Neutrophil (primary cell): Measurements from ENCODE around the gene C1RL.

ENCODE experiments used
- H3K27ac ChIP-seq: fragments of 200-600 bp; sonication (generic); 2 replicates; pipeline ENCODE4 v1.5.1; 2016; ENCODE audit warnings: mild to moderate bottlenecking, moderate library complexity
- H3K27me3 ChIP-seq: fragments of 200-600 bp; sonication (generic); 2 replicates; pipeline ENCODE4 v1.6.0; 2016; ENCODE audit warnings: mild to moderate bottlenecking
- H3K36me3 ChIP-seq: fragments of 200-600 bp; sonication (generic); 2 replicates; pipeline ENCODE4 v1.5.1; 2017
- H3K4me1 ChIP-seq, 2 experiments: fragments of 200-600 bp in 1 of 2; sonication (generic) in 1 of 2; 1 replicate in 1 of 2; 2 replicates in 1 of 2; pipeline versions ENCODE4 v1.5.1 to v1.6.1; 2013 to 2016; ENCODE audit warnings: low read depth in 1 of 2, low read length in 1 of 2, mild to moderate bottlenecking in 1 of 2, moderate library complexity in 1 of 2; ENCODE audit not compliant: control insufficient read depth in 1 of 2, insufficient read depth in 1 of 2
- H3K4me3 ChIP-seq, 2 experiments: fragments of 200-600 bp in 1 of 2; sonication (generic) in 1 of 2; 1 replicate in 1 of 2; 2 replicates in 1 of 2; pipeline ENCODE4 v1.5.1; 2013 to 2016; ENCODE audit warnings: low read depth in 1 of 2, low read length in 1 of 2, mild to moderate bottlenecking in 1 of 2, moderate library complexity in 1 of 2
- H3K9me3 ChIP-seq: fragments of 200-600 bp; sonication (generic); 2 replicates; pipeline ENCODE4 v1.5.1; 2016
- TF ChIP-seq, protein P1 (sequence below): fragments of 200-600 bp; sonication (generic); IDR thresholded peaks from 2 replicates; pipeline ENCODE4 v1.5.1; 2016; ENCODE audit warnings: antibody characterized with exemption

C1RL gene

DNA sequence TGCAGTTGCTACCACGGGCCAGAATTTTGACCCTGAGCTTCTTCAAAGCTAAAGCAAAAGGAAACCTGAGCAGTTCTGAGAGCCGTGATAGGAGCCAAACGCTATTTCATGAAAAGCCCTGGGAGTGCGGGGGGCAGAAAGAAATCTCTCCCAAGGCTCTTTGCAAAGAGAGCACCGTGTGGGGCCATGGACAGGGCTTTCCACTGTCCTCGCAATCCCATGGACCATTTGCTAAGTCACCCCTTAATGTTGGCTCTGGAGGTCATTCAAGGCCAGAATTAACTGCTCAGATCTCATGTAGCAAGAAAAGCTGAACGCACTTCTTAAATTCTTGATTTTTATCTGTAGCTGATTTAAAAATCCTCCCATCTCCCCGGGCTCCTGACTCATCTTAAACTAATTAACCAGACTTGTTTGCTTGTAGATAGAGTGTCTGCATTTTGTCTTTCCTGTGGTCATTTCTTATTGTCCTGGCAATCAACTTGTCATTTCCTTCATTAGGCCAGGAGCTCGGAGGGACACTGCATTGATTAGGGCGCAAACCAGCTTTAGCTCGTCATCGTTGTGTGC, 46.0 kb upstream of the C1RL start:
- Histone ChIP-seq H3K27ac (no peak overlapping the region), H3K27me3 (no peaks in the 10 kb centered on the region), H3K4me3 (no peak overlapping the region), H3K4me1 (peaks cover 6 to 11% of the 10 kb centered on the region in 2 experiments), H3K9me3 (no peaks in the 10 kb centered on the region), H3K36me3 (peaks cover 62% of the 10 kb centered on the region)
- TF ChIP-seq, protein P1, sequence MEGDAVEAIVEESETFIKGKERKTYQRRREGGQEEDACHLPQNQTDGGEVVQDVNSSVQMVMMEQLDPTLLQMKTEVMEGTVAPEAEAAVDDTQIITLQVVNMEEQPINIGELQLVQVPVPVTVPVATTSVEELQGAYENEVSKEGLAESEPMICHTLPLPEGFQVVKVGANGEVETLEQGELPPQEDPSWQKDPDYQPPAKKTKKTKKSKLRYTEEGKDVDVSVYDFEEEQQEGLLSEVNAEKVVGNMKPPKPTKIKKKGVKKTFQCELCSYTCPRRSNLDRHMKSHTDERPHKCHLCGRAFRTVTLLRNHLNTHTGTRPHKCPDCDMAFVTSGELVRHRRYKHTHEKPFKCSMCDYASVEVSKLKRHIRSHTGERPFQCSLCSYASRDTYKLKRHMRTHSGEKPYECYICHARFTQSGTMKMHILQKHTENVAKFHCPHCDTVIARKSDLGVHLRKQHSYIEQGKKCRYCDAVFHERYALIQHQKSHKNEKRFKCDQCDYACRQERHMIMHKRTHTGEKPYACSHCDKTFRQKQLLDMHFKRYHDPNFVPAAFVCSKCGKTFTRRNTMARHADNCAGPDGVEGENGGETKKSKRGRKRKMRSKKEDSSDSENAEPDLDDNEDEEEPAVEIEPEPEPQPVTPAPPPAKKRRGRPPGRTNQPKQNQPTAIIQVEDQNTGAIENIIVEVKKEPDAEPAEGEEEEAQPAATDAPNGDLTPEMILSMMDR: no peak

DNA sequence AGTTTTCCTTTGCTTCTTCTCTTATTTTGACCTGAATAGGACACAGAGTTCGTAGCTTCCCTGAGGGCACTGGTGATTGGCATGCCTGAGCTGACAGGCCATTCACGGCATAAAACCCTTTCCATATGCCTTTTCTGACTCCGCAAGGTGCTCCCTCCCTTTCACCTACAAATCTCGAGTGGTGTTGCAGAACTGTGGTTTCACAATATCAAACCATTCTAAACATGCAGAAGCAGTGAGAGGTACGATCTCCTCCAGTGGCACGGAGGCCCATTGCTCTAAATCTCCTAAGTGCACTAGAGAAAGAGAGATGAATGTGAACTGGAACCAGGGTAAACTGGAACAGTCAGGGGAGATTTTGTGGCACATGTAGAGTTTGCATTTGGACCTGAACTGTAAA, 45.0 kb upstream of the C1RL start:
- no peaks in the 10 kb centered on the region for H3K27me3 ChIP-seq
- H3K36me3 ChIP-seq: peaks cover 71% of the 10 kb centered on the region
- no peak overlapping the region for H3K4me3 ChIP-seq
- peaks cover 6 to 11% of the 10 kb centered on the region in 2 experiments for H3K4me1 ChIP-seq
- no peak overlapping the region for H3K27ac ChIP-seq
- H3K9me3 ChIP-seq: no peaks in the 10 kb centered on the region
- TF ChIP-seq, protein P1: no peak

DNA sequence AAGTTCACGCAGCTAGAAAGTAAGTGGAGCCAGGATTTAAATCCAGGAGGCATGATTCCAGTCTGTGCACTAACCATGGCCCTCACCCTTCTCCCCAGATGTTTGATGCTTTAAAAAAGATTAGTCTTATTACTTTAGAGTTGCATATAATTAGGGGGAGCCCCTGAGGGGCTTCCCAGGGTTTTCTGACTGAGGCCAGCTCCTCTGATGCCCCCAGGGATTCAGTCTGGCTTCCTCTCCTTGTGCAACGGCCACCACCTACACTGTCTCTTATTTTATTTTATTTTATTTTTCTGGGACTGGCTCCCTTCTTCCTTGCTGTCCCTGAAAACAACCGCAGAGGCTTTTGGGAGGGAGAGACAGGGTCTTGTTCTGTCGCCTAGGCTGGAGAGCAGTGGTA, 43.8 kb upstream of the C1RL start:
- Histone ChIP-seq H3K36me3 (peaks cover 74% of the 10 kb centered on the region), H3K27me3 (no peaks in the 10 kb centered on the region), H3K4me3 (no peak overlapping the region), H3K4me1 (peaks cover 6 to 11% of the 10 kb centered on the region in 2 experiments), H3K9me3 (no peaks in the 10 kb centered on the region), H3K27ac (no peak overlapping the region)
- TF ChIP-seq, protein P1: no peak

DNA sequence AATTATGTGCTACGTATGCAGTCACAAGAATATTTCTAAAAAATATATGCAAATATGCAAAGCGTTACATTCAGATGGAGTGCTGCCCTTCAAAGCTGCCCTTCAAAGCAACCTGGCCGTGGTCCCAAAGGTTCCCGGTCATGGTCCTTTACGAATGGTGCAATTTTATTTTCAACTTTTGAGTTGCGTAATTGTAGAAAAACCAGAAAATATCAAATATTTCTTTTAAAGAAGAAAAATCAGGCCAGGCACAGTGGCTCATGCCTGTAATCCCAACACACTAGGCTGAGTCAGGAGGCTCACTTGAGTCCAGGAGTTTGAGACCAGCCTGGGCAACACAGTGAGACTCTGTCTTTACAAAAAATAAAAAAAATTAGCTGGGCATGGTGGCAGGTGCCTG, 42.5 kb upstream of the C1RL start:
- TF ChIP-seq, protein P1: no peak
- H3K27ac ChIP-seq: no peak overlapping the region
- no peak overlapping the region for H3K4me3 ChIP-seq
- no peaks in the 10 kb centered on the region for H3K27me3 ChIP-seq
- H3K36me3 ChIP-seq: peaks cover 72% of the 10 kb centered on the region
- H3K4me1 ChIP-seq: peaks cover 6 to 11% of the 10 kb centered on the region in 2 experiments
- no peaks in the 10 kb centered on the region for H3K9me3 ChIP-seq

DNA sequence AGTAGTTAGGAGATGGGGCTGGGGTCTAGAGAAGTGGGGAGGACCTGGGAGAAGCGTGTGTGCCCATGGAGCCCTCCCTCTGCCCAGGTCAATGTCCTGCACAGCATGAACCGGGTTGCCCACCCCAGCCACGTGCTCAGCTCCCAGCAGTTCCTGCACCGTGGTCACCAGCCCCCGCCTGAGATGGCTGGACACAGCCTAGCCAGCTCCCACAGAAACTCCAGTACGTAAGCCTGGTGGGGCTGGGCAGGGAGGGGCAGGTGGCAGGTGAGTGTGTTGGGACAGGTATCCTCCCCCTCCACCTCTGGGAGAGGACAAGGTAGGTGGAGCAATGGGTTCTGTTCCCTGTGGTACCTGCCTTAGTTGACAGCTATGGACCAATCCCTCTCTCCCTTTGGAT, 41.8 kb upstream of the C1RL start:
- TF ChIP-seq, protein P1: no peak
- no peaks in the 10 kb centered on the region for H3K9me3 ChIP-seq
- H3K27ac ChIP-seq: no peak overlapping the region
- peaks cover 6 to 11% of the 10 kb centered on the region in 2 experiments for H3K4me1 ChIP-seq
- peaks cover 72% of the 10 kb centered on the region for H3K36me3 ChIP-seq
- H3K4me3 ChIP-seq: no peak overlapping the region
- no peaks in the 10 kb centered on the region for H3K27me3 ChIP-seq
